Renal cortical epithelial cell (primary cell): ENCODE measurements around the gene CCDC183. TPM values are rescaled to one million over a fixed set of nuclear protein-coding genes. Genes with fewer than 3 reads are reported as not detected.
"Not testable (repeated sequence)": the region's sequence is repeated elsewhere in the genome, so short reads cannot be mapped to it uniquely, and the experiment has no call there.

Experiments
- DNase-seq: peaks from one replicate; pipeline ENCODE4 v3.0.0-alpha.2; 2011; ENCODE audit warnings: low read depth
- total RNA-seq: library from RNA; depleted of rRNA; stranded (reverse); fragments of >200 nt; gene quantifications from 2 replicates; pipeline ENCODE4 v1.2.3, GENCODE V29; 2014

CCDC183 gene
- 0.94 TPM in 1 of 2 replicates, not detected in the other for total RNA-seq

- DNase-seq: no peak
Measured at GRCh38 chr9:136796238-136796774, at the start of gene CCDC183. CCDC183 (plus strand) TSS chr9:136796338; CDS start chr9:136796398, 60 bp downstream.

DNA sequence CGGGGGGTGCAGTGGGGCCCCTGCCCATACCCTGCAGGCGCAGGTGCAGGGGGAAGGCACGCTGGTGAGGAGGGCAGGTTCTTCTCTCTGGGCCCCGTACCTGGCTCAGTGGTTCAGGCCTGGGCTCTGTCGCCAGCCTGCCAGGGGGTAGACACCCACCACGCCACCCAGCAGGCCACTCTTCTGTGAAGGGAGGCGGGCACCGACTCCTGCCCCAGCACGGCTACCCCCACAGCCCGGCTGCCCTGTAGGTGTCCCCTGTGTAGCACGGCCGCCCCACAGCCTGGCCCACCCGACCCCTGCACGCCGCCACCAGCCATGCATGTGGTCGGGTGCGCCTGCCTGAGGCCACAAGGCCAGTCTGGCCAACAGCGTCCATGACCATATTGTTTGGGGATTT lies 49.5 kb upstream of the CCDC183 start:
- no peak for DNase-seq

DNA sequence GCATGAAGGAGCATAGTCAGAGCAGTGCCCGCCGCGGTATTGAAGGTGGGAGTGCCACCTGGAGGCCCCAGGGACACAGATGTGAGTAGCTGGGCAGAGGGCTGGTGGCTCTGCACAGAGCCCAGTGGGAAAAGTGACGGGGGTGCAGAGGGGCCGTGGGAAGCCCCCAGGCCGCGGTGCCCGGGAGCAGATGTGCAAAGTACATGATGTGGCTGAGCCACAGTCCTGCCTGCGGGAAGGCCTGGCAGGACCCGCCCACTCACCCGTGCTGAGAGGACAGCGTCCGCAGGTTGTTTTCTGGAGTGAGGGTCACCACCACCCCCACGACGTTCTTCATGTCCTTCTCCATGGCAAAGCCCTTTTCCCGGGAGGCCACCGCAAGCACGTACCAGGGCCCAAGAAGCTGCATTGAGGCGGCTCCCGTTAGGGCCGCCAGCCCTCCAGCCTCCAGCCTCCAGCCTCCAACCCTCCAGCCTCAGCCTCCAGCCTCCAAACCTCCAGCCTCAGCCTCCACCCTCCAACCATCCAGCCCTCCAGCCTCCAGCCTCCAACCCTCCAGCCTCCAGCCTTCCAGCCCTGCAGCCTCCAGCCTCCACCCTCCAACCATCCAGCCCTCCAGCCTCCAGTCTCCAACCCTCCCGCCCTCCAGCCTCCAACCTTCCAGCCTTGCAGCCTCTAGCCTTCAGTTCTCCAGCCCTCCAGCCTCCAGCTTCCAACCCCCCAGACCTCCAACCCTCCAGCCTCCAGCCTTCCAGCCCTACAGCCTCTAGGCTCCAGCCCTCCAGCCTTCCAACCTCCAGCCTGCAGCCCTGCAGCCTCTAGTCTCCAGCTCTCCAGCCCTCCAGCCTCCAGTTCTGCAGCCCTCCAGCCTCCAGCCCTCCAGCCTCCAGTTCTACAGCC lies 48.7 kb upstream of the CCDC183 start:
- DNase-seq: no peak

- no peak for DNase-seq
Measured at GRCh38 chr9:136748201-136748600, 47.9 kb upstream of the CCDC183 start, which contains the start of gene LCN6. LCN6 (minus strand) TSS chr9:136748525; CDS start chr9:136748483, 42 bp downstream.

DNA sequence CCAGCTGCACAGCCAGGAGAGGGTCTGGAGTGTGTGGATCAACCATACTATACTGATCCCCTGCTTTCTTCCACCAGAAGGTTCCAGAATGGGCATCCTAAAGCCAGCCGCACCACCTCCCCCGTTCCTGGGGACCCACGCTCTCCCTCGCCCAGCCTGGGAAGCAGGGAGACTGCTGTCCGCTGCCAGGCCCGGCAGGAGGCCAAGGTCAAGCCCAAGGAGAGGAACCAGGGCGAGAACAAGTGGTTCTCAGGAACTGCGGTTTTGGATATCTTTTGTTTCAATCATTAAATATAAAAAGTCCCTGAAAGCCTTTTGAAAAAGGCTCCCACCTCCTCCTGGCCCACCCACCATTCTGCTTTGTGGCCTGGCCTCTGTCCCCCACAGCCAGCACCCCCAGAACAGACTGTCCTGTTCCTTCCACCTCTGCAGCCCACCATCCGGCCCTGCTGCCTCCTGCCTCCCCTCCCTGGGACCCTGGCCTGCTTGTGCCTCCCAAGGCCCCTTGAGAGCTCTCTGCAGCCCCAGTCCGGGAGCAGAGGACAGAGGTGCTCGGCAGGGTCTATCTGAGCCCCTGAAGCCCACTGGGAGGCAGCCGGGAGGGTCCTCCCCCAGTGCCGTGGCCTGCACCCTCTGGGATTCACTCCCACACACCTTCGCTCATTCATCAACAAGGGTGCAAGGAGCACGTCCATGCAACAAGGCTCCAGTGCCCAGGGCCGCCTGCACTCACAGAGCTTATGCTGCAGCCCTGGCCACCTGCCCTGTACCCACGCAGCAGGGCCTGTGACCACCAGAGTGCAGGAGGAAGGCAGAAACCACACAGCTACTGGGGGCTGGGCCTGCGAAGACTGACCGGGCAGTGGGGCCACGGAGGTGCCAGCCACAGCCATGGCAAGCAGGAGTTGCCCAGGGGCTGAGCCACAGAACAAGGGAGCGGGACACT lies 47.2 kb upstream of the CCDC183 start:
- no peak for DNase-seq

DNA sequence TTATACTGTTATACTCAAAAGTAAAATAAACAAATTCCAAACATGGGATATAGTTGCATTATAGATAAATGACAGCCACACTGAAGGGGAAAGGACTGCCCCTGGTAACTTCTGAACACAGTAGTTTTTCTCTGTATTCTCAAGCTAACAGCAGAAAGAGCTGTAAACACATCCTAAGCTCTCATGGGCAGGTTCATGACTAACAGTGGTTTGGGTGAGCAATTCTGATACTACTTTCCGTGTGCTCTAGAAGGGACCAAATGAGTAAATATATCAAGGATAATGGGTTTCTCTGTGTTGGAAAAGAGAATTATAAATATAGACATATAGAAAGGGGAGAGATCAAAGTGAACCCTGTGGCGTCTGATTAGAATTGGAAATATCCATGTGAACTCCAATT lies 45.6 kb upstream of the CCDC183 start:
- DNase-seq: peak; percentile 34

GRCh38 chr9:136751244-136751643 lies 44.9 kb upstream of the CCDC183 start:
- no peak for DNase-seq

DNA sequence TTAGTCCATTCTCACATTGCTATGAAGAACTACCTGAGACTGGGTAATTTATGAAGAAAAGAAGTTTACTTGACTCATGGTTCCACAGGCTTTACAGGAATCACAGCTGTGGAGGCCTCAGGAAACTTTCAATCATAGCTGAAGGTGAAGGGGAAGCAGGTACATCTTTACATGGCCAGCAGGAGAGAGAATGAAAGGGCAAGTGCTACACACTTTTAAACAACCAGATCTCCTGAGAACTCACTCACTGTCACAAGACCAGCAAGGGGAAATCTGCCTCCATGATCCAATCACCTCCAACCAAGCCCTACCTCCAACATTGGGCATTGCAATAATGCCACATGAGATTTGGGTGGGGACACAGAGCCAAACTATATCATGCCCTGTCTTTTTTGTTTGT lies 44.3 kb upstream of the CCDC183 start:
- DNase-seq: no peak

DNA sequence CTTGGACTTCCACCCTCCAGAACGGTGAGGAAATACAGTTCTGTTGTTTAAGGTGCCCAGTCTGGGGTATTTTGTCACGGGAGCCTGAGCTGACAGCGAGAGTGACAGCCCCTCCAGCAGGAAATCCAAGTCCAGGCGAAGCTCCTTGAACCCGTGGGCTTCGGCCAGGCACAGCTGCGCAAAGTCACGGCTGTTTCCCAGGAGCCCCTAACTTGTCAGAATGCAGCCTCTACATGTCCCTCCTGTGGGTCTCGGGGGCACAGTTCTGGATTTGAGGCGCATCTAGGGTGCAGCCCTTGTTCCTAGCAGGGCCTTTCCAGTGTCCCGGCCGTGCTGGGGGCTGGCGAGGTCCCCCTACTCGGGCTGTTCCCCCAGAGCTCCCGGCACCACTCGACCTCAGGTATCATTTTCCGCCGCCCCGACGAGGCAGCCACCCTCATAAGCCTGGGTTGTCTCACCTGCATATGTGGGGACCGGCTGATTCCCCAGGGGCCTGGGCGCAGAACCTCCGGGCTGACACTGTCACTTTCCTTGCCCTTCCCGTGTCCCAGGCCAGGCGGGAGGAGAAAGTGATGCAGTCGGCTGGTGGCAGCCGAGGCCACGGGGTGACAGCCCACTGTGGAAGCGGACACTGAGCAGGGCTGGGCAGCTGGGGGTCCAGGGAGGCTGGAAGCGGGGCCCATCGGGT lies 42.6 kb upstream of the CCDC183 start:
- DNase-seq: no peak

GRCh38 chr9:136754059-136754572 lies 42.0 kb upstream of the CCDC183 start:
- DNase-seq: no peak

DNA sequence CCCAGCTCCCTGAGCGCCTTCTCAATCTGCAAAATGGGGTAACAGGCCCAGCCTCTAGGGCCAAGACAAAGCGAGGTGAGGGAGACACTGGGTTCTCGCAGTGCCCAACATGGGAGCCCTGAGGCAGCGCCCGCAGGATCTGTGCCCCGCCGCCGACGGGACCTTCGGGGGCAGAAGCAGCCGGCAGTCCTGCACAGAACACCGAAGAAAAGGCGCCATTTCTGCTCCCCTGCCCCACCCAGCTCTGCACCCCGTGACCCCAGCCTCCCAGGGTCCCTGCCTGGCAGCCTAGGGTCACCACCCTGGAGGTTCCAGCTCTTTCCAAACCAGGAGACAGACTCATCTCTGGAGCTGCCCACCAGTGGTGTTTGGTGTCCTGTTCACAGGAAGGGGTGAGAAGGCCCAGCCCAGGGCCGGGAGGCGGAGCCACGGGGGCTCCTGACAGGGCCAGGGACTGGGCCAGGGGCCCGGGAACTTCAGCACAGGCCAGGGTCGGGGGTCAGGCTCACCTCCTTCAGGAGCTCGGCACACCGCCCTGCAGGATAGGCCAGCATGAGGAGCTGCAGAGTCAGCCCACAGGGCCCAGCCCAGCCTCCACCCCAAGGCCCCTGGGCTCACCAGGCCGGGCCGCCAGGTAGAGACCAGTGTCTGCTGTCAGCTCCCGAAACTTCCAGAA lies 41.4 kb upstream of the CCDC183 start:
- DNase-seq: no peak

- not testable (repeated sequence) for DNase-seq
Measured at GRCh38 chr9:136755302-136756133, 40.6 kb upstream of the CCDC183 start.

DNA sequence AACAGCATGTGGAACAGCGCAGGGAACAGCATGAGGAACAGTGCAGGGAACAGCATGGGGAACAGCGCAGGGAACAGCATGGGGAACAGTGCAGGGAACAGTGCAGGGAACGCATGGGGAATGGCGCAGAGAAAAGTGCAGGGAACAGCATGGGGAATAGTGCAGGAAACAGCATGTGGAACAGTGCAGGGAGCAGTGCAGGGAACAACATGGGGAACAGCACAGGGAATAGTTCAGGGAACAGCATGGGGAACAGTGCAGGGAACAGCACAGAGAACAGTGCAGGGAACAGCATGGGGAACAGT lies 40.1 kb upstream of the CCDC183 start:
- DNase-seq: no peak

- no peak for DNase-seq
Measured at GRCh38 chr9:136756836-136757235, 39.3 kb upstream of the CCDC183 start.

DNA sequence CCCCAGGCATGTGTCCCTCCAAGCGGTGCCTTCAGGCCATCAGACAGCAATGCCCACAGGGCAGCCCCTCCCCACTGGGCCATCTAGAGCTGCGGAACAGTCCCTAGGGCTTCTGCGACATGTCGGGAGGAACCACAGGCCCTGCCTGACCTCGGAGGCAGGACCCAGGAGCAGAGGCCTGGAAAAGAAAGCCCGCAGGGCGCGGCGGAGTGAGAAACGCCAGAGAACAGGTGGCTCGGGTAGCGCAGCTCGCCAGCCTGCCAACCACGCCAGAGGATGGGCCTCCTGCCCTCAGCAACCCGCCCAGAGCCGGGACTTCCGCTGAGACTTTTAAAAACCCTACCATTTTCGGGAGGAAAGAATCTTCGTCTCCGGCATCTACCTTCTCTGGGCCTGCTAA lies 38.8 kb upstream of the CCDC183 start:
- DNase-seq: no peak

- DNase-seq: no peak
Measured at GRCh38 chr9:136757751-136758140, 38.4 kb upstream of the CCDC183 start.

- no peak for DNase-seq
Measured at GRCh38 chr9:136759001-136759400, 37.1 kb upstream of the CCDC183 start.

- no peak for DNase-seq
Measured at GRCh38 chr9:136759436-136760325, 36.5 kb upstream of the CCDC183 start.

- DNase-seq: no peak
Measured at GRCh38 chr9:136760424-136760823, 35.7 kb upstream of the CCDC183 start.
